ENCODE data around the gene TYW1. TPM values are rescaled to one million over a fixed set of nuclear protein-coding genes. Genes with fewer than 3 reads are reported as not detected.
"Not testable (repeated sequence)": the region's sequence is repeated elsewhere in the genome, so short reads cannot be mapped to it uniquely, and the experiment has no call there.

Gene TYW1
- total RNA-seq, 2 experiments from 2014 or later, result 15.4 to 16.4 TPM

GRCh38 chr7:67134912-67135311 lies 138.3 kb downstream of the TYW1 start:
- DNase-seq; H3K4me1 Mint-ChIP-seq; H3K27ac Mint-ChIP-seq; CTCF ChIA-PET; H3K9me3 Mint-ChIP-seq; H3K27me3 Mint-ChIP-seq; H3K36me3 Mint-ChIP-seq (ENCODE audit: low read depth); H3K4me3 Mint-ChIP-seq: not testable (repeated sequence)
- POLR2A ChIA-PET, result interaction anchor here (0.6 kb wide), 1 partner anchor 89 kb away, joined by 5 read pairs; no protein-coding TSS in a partner anchor

- H3K27ac Mint-ChIP-seq; DNase-seq; CTCF ChIA-PET; H3K27me3 Mint-ChIP-seq; H3K4me3 Mint-ChIP-seq; H3K36me3 Mint-ChIP-seq (ENCODE audit: low read depth); H3K9me3 Mint-ChIP-seq; H3K4me1 Mint-ChIP-seq; POLR2A ChIA-PET: not testable (repeated sequence)
Measured at GRCh38 chr7:67135617-67136486, 139.2 kb downstream of the TYW1 start.

GRCh38 chr7:67137489-67137888 lies 140.9 kb downstream of the TYW1 start:
- H3K27ac Mint-ChIP-seq; H3K36me3 Mint-ChIP-seq (ENCODE audit: low read depth); H3K27me3 Mint-ChIP-seq; H3K4me1 Mint-ChIP-seq; CTCF ChIA-PET; H3K4me3 Mint-ChIP-seq; DNase-seq; H3K9me3 Mint-ChIP-seq; POLR2A ChIA-PET: not testable (repeated sequence)

GRCh38 chr7:67139876-67140275 lies 143.2 kb downstream of the TYW1 start:
- POLR2A ChIA-PET, result not testable (repeated sequence)

GRCh38 chr7:67141001-67141400 lies 144.4 kb downstream of the TYW1 start:
- H3K27me3 Mint-ChIP-seq; H3K4me3 Mint-ChIP-seq; POLR2A ChIA-PET; H3K27ac Mint-ChIP-seq; H3K36me3 Mint-ChIP-seq (ENCODE audit: low read depth); DNase-seq; H3K4me1 Mint-ChIP-seq; H3K9me3 Mint-ChIP-seq; CTCF ChIA-PET: not testable (repeated sequence)

More at GRCh38 chr7:67139876-67140275, 143.2 kb downstream of the TYW1 start:
- H3K27ac Mint-ChIP-seq; H3K36me3 Mint-ChIP-seq (ENCODE audit: low read depth); H3K4me3 Mint-ChIP-seq; CTCF ChIA-PET; DNase-seq; H3K4me1 Mint-ChIP-seq; H3K9me3 Mint-ChIP-seq; H3K27me3 Mint-ChIP-seq: not testable (repeated sequence)

- CTCF ChIA-PET, H3K4me1 Mint-ChIP-seq, H3K4me3 Mint-ChIP-seq: not testable (repeated sequence)
Measured at GRCh38 chr7:67143091-67143786, 146.6 kb downstream of the TYW1 start.

GRCh38 chr7:67145581-67146193 lies 149.1 kb downstream of the TYW1 start:
- H3K4me1 Mint-ChIP-seq; DNase-seq; H3K9me3 Mint-ChIP-seq; H3K4me3 Mint-ChIP-seq; H3K27me3 Mint-ChIP-seq; CTCF ChIA-PET; H3K36me3 Mint-ChIP-seq (ENCODE audit: low read depth); POLR2A ChIA-PET; H3K27ac Mint-ChIP-seq: not testable (repeated sequence)

More at GRCh38 chr7:67143091-67143786, 146.6 kb downstream of the TYW1 start:
- H3K27me3 Mint-ChIP-seq; H3K36me3 Mint-ChIP-seq (ENCODE audit: low read depth); POLR2A ChIA-PET; H3K9me3 Mint-ChIP-seq; H3K27ac Mint-ChIP-seq; DNase-seq: not testable (repeated sequence)

- peaks cover 18% of the 10 kb centered on the region for H3K36me3 Mint-ChIP-seq (ENCODE audit: low read depth)
- POLR2A ChIA-PET, H3K27me3 Mint-ChIP-seq, H3K4me3 Mint-ChIP-seq, DNase-seq, CTCF ChIA-PET, H3K27ac Mint-ChIP-seq, H3K4me1 Mint-ChIP-seq, H3K9me3 Mint-ChIP-seq: not testable (repeated sequence)
Measured at GRCh38 chr7:67149131-67149530, 152.5 kb downstream of the TYW1 start.

- H3K27me3 Mint-ChIP-seq, H3K4me1 Mint-ChIP-seq, POLR2A ChIA-PET, DNase-seq, H3K4me3 Mint-ChIP-seq, H3K27ac Mint-ChIP-seq, CTCF ChIA-PET: not testable (repeated sequence)
- H3K36me3 Mint-ChIP-seq (ENCODE audit: low read depth), result peaks cover 33% of the 10 kb centered on the region
- H3K9me3 Mint-ChIP-seq, result peaks cover 15% of the 10 kb centered on the region
Measured at GRCh38 chr7:67154374-67154773, 157.7 kb downstream of the TYW1 start.

- DNase-seq, H3K4me3 Mint-ChIP-seq, H3K4me1 Mint-ChIP-seq, H3K27ac Mint-ChIP-seq, POLR2A ChIA-PET, H3K27me3 Mint-ChIP-seq: not testable (repeated sequence)
- H3K9me3 Mint-ChIP-seq, result peaks cover 15% of the 10 kb centered on the region
- H3K36me3 Mint-ChIP-seq (ENCODE audit: low read depth), result peaks cover 33% of the 10 kb centered on the region
- CTCF ChIA-PET, result interaction anchor here (0.6 kb wide), 1 partner anchor 131 kb away, joined by 3 read pairs; no protein-coding TSS in a partner anchor
Measured at GRCh38 chr7:67156064-67156463, 159.4 kb downstream of the TYW1 start.

DNA sequence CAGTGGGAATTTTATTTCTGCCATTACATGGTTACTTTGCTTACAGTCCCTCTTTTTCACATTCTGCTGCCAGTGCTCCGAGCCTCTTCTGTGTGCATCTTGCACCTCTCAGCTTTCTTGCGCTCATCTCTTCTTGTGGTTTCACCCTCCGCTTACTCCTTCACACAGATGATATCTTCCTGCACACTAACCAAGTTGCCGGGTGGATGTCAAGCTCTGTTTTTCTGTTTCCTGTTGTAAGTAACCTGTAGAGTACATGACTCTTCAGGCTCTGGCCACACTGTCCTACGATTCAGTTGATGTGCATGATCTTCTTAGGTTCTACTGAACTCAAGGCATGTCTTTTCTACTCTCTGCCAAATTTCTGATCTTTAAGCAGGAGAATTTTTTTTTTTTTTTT lies 166.7 kb downstream of the TYW1 start:
- peaks cover 21% of the 10 kb centered on the region for H3K4me1 Mint-ChIP-seq
- peak; percentile 60 for DNase-seq
- H3K27ac Mint-ChIP-seq, result peak overlapping the region; percentile 81
- H3K9me3 Mint-ChIP-seq; H3K36me3 Mint-ChIP-seq (ENCODE audit: low read depth); H3K27me3 Mint-ChIP-seq; POLR2A ChIA-PET: not testable (repeated sequence)
- CTCF ChIA-PET, result interaction anchor here (0.7 to 1.9 kb wide), 2 partner anchors 11 to 601 kb away, joined by 4 read pairs; no protein-coding TSS in a partner anchor
- peak overlapping the region; percentile 37 for H3K4me3 Mint-ChIP-seq

- H3K9me3 Mint-ChIP-seq; POLR2A ChIA-PET; H3K4me3 Mint-ChIP-seq; H3K36me3 Mint-ChIP-seq (ENCODE audit: low read depth); H3K4me1 Mint-ChIP-seq; H3K27me3 Mint-ChIP-seq; DNase-seq; H3K27ac Mint-ChIP-seq: not testable (repeated sequence)
- CTCF ChIA-PET, result interaction anchor here (0.6 kb wide), 1 partner anchor 65 kb away, joined by 4 read pairs; no protein-coding TSS in a partner anchor
Measured at GRCh38 chr7:67171151-67171550, 174.5 kb downstream of the TYW1 start.

DNA sequence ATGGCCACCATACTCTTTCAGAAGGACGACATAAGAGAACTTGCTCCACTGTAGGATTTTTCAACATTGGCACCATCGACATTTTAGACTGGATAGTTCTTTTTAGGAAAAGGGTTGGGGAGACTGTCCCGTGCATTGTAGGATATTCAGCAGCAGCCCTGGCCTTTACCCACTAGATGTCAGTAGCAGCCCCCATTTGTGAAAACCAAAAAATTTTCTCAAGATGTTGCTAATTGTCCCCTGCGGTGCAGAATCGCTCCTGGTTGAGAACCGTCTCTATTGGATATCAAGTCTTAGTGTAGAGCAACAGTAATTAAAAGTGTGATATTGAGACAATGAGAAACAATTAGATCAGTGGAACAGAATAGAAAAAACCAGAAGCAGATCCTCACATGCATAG lies 180.1 kb downstream of the TYW1 start:
- H3K27ac Mint-ChIP-seq; CTCF ChIA-PET; H3K27me3 Mint-ChIP-seq; H3K4me3 Mint-ChIP-seq; H3K9me3 Mint-ChIP-seq; POLR2A ChIA-PET; DNase-seq; H3K36me3 Mint-ChIP-seq (ENCODE audit: low read depth); H3K4me1 Mint-ChIP-seq: not testable (repeated sequence)
